Heart left ventricle (tissue), 13 donors: ENCODE data around the gene NEK7.

Source experiments
- CTCF ChIP-seq, 12 donors: fragments of 200-600 bp; sonication (generic) in 4 of 12; IDR thresholded peaks; one replicate each; pipeline versions ENCODE4 v1.5.0 to v1.8.0; 2018 to 2022; ENCODE audit warnings: antibody characterized with exemption in 12 of 12, mild to moderate bottlenecking in 5 of 12
- POLR2A ChIP-seq, 2 donors: fragments of 450-650 bp; IDR thresholded peaks; one replicate each; pipeline ENCODE4 v1.6.1; 2017; ENCODE audit warnings: antibody characterized with exemption in 2 of 2, mild to moderate bottlenecking in 2 of 2, moderate library complexity in 2 of 2
- donor health status: ischemic (EF 13 %, LVEDD 7.1; RV severe dilation, severe dysfunction).
- donor health status: DM: no; HTN: yes; CAD: no.
- donor health status: DM: no; HTN: no; CAD: no.
- donor health status: ischemic (EF 25% LVEDD 6.9; RV normal size, moderate dysfunction).
- donor health status: ischemic (EF 25% LVEDD 5.7; RV mildly dilated, moderate dysfunction).
- donor health status: ischemic (EF 35%, LVEDD 5.7; RV mildly dilated, moderate dysfunction).
- donor health status: nonischemic (EF 11% LVEDD 7.7; RV severe dilation, severe dysfunction).
- donor health status: DM: yes; HTN: yes; CAD: no.
- donor health status: PGD.
- donor health status: ischemic (EF 29% LVEDD 5.4; RV normal size, mild dysfunction).
- donor health status: nonischemic (EF 23%, LVEDD 6.1; RV moderate dilation, normal function).

GRCh38 chr1:198244772-198245171 is 88.0 kb downstream of the NEK7 start:
- TF ChIP-seq CTCF (IDR thresholded peaks at IDR 0.05) (no peak), POLR2A (IDR thresholded peaks at IDR 0.05) (no peak)
